ENCODE measurements around the gene PRICKLE2. TPM values are rescaled to one million over a fixed set of nuclear protein-coding genes. Genes with fewer than 3 reads are reported as not detected.

The PRICKLE2 gene
- total RNA-seq, 1 experiment from 2014 or later, result 1.9 TPM

DNA sequence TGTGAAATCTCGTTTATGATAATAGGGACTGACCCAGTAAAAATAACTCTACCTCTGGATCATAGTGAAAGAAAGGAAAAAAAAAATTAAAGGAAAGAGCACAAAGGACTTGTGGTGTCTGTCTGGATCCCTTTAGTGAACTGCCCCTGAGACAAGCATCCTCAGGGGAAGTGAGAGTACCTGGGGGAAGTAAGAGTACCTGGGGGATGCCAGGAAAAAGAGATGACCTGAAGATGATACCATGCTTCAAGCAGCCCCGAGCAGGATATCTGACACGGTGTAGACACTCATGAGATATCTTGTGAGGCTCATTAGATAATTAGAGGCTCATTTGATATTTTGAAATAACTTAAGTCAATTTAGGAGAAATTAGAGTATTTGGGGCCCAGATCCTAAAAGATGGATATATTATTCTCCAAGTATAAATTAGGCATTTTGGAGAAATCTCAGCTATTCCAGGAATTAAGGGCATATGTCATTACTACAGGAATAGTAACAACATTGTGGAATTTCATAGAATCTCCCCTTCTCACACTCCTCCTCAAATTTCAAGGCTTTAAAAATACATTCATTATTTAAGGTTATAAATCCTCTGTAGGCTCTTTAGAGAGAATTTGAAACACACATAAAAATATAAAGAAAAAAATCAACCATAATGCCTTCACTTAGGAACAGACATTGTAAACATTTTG lies 165.6 kb downstream of the PRICKLE2 start:
- DNase-seq, result no peak
- Mint-ChIP-seq H3K27ac (ENCODE audit: unreplicated experiment) (no peak overlapping the region), H3K4me3 (ENCODE audit: low read depth, unreplicated experiment) (no peak overlapping the region), H3K4me1 (ENCODE audit: low read depth, unreplicated experiment) (no peaks in the 10 kb centered on the region), H3K27me3 (ENCODE audit: unreplicated experiment) (peaks cover 45% of the 10 kb centered on the region), H3K36me3 (ENCODE audit: insufficient read depth, unreplicated experiment) (no peaks in the 10 kb centered on the region), H3K9me3 (ENCODE audit: low read depth, unreplicated experiment) (no peaks in the 10 kb centered on the region)
- intact Hi-C loops (cut with micrococcal nuclease; ENCODE audit: unreplicated experiment), result no loop called here
- CTCF ChIA-PET, result no interaction called here
- BruUV-seq (replicated peaks), result no TSS peak
- TF ChIP-seq, protein P1, sequence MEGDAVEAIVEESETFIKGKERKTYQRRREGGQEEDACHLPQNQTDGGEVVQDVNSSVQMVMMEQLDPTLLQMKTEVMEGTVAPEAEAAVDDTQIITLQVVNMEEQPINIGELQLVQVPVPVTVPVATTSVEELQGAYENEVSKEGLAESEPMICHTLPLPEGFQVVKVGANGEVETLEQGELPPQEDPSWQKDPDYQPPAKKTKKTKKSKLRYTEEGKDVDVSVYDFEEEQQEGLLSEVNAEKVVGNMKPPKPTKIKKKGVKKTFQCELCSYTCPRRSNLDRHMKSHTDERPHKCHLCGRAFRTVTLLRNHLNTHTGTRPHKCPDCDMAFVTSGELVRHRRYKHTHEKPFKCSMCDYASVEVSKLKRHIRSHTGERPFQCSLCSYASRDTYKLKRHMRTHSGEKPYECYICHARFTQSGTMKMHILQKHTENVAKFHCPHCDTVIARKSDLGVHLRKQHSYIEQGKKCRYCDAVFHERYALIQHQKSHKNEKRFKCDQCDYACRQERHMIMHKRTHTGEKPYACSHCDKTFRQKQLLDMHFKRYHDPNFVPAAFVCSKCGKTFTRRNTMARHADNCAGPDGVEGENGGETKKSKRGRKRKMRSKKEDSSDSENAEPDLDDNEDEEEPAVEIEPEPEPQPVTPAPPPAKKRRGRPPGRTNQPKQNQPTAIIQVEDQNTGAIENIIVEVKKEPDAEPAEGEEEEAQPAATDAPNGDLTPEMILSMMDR (IDR thresholded peaks at IDR 0.05; ENCODE audit: unreplicated experiment), result no peak

GRCh38 chr3:64058566-64058965 lies 166.7 kb downstream of the PRICKLE2 start:
- H3K27me3 Mint-ChIP-seq (ENCODE audit: unreplicated experiment), result peaks cover 45% of the 10 kb centered on the region
- H3K27ac Mint-ChIP-seq (ENCODE audit: unreplicated experiment), result no peak overlapping the region
- TF ChIP-seq, protein P1 (IDR thresholded peaks at IDR 0.05; ENCODE audit: unreplicated experiment), result no peak
- intact Hi-C loops (cut with micrococcal nuclease; ENCODE audit: unreplicated experiment), result no loop called here
- H3K4me3 Mint-ChIP-seq (ENCODE audit: low read depth, unreplicated experiment), result no peak overlapping the region
- H3K4me1 Mint-ChIP-seq (ENCODE audit: low read depth, unreplicated experiment), result no peaks in the 10 kb centered on the region
- no TSS peak for BruUV-seq (replicated peaks)
- no peaks in the 10 kb centered on the region for H3K36me3 Mint-ChIP-seq (ENCODE audit: insufficient read depth, unreplicated experiment)
- CTCF ChIA-PET, result no interaction called here
- no peak for DNase-seq
- H3K9me3 Mint-ChIP-seq (ENCODE audit: low read depth, unreplicated experiment), result no peaks in the 10 kb centered on the region

- no peak overlapping the region for H3K27ac Mint-ChIP-seq (ENCODE audit: unreplicated experiment)
- no peaks in the 10 kb centered on the region for H3K9me3 Mint-ChIP-seq (ENCODE audit: low read depth, unreplicated experiment)
- no peak overlapping the region for H3K4me3 Mint-ChIP-seq (ENCODE audit: low read depth, unreplicated experiment)
- no peaks in the 10 kb centered on the region for H3K36me3 Mint-ChIP-seq (ENCODE audit: insufficient read depth, unreplicated experiment)
- no peaks in the 10 kb centered on the region for H3K4me1 Mint-ChIP-seq (ENCODE audit: low read depth, unreplicated experiment)
- no peak for DNase-seq
- TF ChIP-seq, protein P1 (IDR thresholded peaks at IDR 0.05; ENCODE audit: unreplicated experiment), result no peak
- intact Hi-C loops (cut with micrococcal nuclease; ENCODE audit: unreplicated experiment), result no loop called here
- H3K27me3 Mint-ChIP-seq (ENCODE audit: unreplicated experiment), result peaks cover 43% of the 10 kb centered on the region
- no TSS peak for BruUV-seq (replicated peaks)
- CTCF ChIA-PET, result no interaction called here
Measured at GRCh38 chr3:64057231-64057630, 168.0 kb downstream of the PRICKLE2 start.

DNA sequence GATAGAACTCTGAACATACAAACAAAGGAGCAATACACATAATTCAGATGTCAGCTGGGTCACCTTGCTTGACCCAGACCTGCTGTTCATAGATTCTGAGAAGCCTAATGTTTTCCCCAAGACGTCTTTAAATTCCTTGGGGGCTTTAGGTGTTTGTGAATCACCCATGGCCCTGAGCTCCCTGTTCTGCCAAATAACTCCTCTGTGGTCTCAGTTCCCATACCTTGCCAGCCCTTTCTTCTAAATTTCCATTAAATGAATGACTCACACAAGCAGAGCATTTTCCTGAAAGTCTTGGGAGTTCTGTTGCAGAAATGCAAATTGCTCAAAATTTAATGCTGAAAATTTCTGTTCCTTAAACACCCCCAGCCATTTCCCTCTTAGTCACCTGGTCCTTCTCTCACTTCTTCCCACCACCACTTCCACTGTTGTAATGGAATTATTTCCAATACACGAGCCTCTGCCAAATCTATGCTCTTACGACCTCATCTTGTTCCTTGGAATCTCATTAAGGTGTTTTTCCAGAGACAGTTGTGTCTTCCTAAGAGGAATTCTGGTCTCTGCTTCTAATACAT lies 168.6 kb downstream of the PRICKLE2 start:
- DNase-seq, result no peak
- Mint-ChIP-seq H3K4me3 (ENCODE audit: low read depth, unreplicated experiment) (no peak overlapping the region), H3K27ac (ENCODE audit: unreplicated experiment) (no peak overlapping the region), H3K4me1 (ENCODE audit: low read depth, unreplicated experiment) (no peaks in the 10 kb centered on the region), H3K27me3 (ENCODE audit: unreplicated experiment) (peaks cover 38% of the 10 kb centered on the region), H3K9me3 (ENCODE audit: low read depth, unreplicated experiment) (no peaks in the 10 kb centered on the region), H3K36me3 (ENCODE audit: insufficient read depth, unreplicated experiment) (no peaks in the 10 kb centered on the region)
- CTCF ChIA-PET, result no interaction called here
- BruUV-seq (replicated peaks), result no TSS peak
- TF ChIP-seq, protein P1 (IDR thresholded peaks at IDR 0.05; ENCODE audit: unreplicated experiment), result no peak
- intact Hi-C loops (cut with micrococcal nuclease; ENCODE audit: unreplicated experiment), result no loop called here

Measured in Calu3 (cell line).